GM12872 (cell line): Measurements from ENCODE around the gene TBCD.

Experiments used
- TF ChIP-seq, protein P1 (sequence below): IDR thresholded peaks from 3 replicates; pipeline ENCODE4 v1.5.1; 2011; ENCODE audit warnings: low read depth, mild to moderate bottlenecking, low read length, moderate library complexity; ENCODE audit not compliant: insufficient read depth

The TBCD gene

DNA sequence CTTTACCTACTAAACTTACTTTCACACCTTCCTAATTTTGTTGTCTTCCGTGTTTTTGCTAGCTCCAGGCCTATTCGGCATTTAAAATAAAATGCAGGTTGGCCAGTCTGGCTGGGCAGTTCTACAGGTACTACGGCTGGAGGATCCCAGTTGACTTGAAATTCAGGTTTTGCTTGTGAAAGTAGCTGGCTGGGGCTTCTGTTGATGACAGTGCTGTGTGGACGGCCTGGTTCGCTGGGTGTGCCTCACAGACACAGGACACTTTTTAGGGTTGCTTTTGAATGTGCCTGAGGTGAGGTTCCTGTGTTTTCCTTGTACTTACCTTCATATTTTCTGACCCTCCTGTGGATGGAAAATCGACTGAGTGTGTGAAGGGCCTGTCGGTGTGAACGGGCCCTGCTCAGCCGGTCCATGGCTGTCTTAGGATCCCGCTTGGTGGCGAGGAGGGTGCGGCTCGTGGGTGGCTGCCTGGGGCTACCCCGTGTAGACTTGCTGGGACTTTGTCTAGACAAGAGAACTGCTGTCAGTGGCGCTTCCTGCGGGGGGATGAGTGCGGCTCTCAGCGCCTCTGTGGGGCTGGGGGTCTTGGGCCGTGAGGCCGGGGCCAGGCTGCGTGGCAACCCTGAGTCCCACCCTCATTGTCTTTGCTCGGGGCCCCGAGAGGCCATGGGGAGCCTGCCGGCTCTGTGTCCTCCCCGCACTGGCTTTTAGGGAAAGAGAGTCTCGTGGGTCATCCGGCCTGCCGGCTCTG, 106.7 kb downstream of the TBCD start:
- TF ChIP-seq, protein P1, sequence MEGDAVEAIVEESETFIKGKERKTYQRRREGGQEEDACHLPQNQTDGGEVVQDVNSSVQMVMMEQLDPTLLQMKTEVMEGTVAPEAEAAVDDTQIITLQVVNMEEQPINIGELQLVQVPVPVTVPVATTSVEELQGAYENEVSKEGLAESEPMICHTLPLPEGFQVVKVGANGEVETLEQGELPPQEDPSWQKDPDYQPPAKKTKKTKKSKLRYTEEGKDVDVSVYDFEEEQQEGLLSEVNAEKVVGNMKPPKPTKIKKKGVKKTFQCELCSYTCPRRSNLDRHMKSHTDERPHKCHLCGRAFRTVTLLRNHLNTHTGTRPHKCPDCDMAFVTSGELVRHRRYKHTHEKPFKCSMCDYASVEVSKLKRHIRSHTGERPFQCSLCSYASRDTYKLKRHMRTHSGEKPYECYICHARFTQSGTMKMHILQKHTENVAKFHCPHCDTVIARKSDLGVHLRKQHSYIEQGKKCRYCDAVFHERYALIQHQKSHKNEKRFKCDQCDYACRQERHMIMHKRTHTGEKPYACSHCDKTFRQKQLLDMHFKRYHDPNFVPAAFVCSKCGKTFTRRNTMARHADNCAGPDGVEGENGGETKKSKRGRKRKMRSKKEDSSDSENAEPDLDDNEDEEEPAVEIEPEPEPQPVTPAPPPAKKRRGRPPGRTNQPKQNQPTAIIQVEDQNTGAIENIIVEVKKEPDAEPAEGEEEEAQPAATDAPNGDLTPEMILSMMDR, result no peak

DNA sequence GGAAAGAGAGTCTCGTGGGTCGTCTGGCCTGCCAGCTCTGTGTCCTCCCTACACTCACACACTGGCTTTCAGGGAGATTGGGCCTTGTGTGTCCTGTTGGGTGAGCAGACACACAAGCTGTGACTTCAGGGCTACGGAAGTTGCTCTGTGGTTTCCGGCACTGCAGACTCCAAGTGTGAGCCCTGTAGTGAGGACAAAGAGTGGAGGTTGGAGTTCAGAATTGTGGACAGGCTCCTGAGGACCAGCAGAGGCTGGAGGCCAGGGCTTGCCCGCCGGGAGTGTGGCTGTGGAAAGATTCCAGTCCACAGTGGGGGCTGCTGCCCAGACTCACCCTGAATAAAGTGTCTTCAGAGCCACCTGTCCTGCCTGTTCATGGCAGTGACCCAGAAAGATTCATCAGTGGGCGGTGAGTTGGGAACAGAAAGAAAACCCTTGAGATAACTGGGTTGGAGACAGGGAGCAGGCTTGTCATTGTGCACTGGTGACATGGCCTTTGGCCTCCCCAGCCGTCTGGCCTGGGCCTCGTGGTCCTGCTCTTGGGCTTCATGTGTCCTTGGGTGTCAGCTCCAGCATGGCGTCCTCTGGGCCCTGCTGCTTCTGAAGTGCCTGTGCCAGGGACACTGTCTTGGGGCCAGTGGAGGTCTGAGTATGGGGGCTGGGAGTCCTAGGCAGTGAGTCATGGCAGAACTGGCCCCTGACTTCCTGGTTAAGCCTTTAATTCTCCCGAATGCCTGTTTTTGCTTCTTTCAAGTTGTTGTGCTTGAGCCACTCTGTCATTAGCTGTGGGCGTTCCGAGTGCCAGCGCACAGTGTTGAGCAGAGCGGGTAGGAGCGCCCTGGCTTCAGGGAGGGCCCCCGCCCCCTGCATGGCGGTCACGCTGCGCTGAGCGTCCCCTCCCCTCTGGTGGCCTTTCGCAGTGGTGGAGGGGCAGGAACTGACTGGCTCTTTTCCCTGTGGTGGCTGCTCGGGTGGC, 107.9 kb downstream of the TBCD start:
- TF ChIP-seq, protein P1, result no peak

DNA sequence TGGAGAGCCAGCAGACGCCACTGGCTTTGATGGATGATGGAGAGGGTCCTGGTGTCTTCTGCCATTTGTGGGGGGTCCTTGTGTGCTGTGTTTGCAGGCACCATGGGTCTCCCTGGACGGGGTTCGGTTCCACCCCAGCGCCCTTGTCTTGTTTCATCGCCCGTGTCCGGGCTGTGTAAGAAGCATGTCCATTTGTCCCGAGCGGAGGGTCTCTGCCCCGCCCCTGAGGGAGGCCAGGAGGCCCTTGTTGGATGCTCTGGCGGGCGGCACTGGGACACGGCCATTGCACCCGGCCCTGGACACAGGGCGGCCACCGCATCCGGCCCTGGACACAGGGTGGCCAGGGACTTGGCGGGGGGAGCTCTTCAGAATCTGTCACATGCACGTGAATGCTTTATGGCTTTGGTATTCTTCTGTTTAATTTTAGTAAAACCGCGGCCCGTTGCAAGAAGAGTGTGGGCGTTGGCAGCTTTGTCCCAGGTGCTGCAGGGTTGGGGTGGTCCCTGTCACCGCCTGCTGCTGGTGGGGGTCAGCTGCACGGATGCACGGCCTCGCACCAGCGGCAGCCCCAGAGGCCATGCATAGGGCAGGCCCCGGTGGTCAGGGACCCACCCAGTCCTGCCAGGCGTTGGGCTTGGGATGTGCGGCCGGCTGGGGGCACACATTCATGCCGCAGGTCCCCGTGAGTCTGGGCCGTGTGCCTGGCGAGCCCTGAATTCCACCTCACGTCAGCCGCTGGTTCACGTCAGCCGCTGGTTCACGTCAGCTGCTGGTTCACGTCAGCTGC, 108.9 kb downstream of the TBCD start:
- TF ChIP-seq, protein P1, result no peak

DNA sequence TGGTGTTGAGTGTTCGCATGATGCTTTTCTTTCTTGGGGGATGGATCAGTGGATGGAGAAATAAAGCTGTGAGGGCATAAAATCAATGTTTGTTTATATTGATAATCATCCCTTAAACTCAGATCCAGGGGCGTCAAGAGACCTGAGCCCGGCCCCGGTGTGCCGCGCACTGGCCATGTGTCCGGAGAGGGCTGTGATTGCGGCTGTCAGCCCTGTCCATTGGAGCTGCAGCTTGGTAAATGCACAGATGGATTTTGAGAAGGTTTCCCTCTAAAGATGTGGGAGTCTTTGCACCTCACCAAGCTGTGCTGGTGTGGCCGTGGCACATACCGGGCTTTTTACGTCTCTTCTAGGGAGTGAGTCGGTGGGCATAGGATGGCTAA, 109.5 kb downstream of the TBCD start:
- TF ChIP-seq, protein P1, result no peak

DNA sequence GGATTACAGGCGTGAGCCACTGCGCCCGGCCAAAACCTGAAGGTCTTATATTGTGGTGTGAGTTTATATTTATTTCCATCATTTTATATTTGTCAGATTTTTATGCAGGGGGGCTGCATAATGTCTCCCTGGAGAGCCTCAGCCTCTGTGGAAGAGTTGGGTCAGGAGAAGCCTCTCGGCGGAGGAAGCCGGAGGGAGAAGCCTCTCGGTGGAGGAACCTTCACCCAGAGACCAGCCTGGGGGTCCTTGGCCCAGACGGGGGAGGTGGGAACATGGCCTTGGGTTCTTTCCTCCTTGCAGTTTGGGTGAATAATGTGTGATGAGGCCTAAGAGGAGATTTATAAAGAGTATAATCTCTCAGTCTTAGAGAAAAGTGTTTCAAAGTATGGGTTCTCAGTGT, 110.3 kb downstream of the TBCD start:
- TF ChIP-seq, protein P1, result no peak

DNA sequence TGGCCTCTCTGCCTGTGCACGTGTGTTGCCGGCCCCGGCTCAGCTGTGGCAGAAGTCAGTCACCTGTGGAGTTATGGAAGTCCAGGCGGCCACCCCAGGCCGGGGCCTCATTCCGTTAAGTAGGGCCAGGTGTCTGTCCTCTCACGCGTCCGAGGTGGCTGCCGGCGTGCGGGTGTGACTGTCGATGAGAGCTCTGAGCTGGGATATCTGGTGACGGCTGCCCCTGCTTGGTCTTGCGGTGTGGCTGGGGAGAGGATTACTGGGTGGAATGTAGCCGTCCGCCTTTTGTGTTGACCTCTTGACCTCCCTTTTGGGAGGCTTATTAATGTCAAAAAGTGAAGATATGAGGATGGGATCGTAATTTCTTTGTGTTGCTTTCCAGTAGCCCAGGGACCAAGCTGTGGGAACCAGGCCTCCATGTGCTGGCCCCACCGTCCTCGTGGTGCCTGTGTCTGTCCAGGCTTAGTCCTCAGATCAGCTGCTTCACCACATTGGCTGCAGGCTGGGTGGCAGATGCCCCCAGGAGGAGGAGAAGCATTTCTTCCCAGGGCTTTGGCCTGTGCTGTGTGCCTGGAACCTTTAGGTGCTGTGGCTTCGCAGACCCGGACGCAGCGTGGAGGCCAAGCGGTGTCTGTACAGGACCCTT, 111.0 kb downstream of the TBCD start:
- TF ChIP-seq, protein P1, result no peak
